NCI-H1105 (cell line): ENCODE results near the gene TLE1.
"Not testable (repeated sequence)": the region's sequence is repeated elsewhere in the genome, so short reads cannot be mapped to it uniquely, and the experiment has no call there.

Experiments
- DNase-seq: peaks from one replicate; lab custom pipeline; 2025; lab: John Stamatoyannopoulos, UW

The TLE1 gene

DNA sequence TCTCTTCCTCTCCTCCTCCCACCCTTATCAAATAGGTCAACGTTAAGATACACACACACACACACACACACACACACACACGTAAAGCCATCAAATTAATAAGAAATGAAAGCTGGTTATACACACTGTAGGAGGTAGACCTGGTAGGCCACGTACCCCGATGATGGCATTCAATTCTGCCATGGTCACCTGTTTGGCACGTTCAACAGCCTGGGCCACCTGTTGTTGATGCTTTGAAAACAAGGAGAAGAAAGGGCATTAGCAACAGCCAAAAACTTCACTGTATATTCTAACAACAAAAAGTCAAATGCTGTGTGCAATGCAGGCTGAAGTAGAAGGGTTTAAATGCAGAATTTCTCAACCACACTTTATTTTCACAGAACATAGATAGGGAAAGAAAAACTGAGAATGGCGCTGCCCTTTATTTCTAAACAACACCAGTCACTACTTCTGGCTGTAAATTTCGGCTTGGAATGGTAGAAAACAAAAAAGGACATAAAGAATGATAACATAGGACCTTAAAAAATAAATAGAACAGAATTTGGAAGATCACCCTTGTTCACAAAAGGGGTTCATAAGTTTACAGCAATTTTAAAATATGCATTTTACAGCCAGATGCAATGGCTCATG lies 37.2 kb downstream of the TLE1 start:
- DNase-seq = no peak

DNA sequence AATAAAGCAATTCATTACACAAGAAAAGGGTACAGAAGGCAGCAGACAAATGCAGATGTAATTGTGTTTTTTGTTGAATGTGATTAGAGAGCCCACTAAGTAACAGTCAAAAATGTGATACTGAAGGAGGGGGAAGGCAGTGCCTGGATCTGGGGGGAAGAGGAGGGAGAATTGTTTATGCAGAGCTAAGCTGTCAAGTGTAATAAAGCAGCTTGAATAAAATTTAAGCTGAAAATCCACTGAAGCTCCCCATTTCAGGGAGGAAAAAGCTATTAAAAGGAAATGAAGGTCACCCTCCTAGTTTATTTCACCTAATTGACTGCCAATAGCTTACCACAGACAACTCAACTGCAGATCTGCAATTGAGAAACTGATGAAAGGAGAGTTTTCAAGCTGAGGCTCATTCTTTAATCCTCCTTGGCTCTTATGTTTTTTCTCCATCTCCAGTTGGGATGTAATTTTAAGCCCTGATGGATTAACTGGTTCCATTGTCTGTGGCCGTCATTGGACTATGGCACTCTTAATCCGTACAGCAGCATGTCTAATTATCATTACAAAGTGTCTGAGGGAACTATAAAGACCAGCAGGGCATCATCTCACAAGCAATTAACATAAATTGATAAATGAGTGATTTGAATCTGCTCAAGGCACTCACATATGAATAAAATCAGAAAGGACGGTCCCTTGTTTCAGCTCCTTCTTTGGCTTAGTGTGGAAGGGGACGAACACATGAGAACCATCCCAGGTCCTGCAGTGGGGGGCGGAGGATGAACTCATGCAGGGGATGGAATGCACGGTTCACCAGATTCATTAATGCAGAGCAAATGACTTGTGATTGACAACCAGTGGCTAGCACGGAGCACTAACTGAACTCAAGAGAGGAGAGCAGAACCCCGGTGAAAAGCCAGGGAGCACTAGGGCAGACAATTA lies 38.5 kb downstream of the TLE1 start:
- DNase-seq = no peak

DNA sequence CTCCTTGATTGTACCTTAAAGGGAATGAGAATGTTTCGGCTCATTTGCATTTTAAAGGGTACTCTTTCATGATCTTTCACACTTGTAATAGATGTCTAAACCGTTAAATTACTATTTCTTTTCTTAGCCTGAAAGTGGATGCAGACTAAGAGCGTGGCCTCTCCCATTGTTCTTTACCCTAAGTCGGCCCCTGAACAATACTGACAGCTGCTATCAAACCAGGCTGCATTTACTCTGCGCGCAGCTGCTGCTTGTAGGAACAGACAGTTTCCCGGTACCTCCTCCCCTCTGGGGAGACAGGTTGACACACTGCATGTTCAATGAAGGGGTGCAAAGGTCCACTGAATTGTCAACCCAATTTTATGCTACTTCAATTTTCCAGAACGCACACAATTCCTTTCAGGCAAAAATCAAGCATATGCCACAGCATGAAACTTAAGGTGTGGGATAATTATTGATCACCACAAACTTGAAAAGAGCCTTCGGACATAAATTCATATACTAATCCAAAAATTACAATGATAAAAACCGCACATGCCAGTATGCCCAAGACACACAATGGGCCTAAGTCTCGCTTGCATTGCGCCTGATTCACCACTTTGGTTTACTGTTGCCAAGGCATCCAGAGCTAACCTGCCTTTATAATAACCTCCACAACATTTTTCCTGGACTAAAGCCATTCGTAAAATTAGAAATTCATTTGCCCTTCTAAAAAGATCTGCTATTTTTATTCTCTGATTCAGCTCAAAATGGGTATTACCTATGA lies 39.7 kb downstream of the TLE1 start:
- DNase-seq = no peak

DNA sequence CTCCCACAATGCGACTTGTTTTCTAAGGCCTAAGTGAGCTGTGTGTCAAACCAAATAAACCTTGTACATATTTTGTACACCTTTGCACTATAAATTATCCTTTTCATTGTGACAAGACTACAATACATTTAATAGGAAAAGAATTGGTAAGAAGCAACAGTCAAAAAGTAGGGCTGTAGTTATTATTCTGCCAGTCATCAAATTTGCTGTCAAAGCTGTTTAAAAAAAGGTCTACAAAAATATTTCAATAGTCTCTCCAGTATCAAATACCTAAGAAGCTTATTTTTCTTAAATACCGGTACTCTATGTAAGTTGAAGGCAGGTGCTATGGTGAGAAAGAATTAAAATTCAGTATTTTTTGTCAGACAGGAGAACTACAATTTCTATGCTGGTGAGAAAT lies 40.5 kb downstream of the TLE1 start:
- no peak for DNase-seq

DNA sequence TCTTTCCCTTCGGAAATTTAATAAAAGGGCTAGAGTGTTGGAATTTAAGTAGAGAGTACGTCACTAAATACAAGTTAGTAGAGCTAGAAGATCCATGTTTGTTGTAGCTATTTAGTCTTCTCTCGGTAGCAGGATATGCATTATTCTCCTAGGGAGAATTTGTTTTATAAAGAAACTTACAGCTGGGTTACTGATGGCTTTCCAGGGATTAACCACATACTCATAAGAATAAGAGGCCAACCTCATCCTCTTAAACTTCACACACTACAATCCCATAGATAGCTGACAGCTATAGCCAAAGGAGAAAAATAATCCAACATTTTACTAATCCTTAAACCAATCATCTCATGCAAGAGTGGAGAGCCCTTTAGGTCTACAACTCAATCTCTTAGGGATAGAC lies 43.0 kb downstream of the TLE1 start:
- no peak for DNase-seq

DNA sequence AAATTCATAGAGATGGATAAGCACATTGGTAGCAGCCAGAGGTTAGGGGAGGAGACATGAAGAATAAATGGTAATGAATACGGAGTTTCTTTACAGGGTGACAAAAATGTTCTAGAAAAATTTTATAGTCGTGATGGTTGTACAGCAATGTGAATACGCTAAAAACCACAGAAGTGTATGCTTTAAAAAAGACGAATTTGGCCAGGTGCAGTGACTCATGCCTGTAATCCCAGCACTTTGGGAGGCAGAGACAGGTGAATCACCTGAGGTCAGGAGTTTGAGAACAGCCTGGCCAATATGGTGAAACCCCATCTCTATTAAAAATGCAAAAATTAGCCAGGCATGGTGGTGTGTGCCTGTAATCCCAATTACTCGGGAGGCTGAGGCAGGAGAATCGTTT lies 44.8 kb downstream of the TLE1 start:
- not testable (repeated sequence) for DNase-seq

DNA sequence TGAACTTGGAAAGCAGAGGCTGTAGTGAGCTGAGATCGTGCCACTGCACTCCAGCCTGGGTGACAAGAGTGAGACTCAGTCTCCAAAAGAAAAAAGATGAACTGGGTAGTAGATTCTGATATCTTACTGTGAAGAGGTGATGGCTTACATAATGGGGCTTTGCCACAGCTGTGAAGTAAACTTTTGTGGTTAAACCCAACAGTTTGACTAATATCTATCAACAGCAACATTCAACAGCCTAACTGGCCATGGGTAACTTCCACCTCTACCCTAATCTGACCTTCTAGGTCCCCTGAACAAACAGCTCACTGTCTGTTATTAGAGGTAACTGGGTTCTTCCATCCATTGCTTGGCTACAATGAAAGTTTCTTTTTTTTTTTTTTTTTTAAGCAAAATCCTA lies 52.1 kb downstream of the TLE1 start:
- no peak for DNase-seq

DNA sequence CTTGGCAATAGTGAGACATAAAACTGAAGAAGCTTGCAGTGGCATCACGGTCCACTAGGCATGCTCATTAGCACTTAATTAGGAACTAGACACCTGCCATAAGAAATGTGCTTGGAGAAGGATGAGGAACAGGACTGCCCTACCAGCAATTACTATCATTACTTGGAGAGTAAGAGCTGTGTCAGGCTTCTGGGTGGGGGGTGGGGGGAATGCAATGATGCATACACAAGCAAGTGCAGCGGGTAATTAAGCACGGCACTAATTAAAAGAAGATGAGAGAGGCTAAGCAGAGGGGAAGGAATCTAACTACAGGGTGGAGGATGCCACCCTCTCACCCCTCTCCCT lies 53.1 kb downstream of the TLE1 start:
- no peak for DNase-seq

DNA sequence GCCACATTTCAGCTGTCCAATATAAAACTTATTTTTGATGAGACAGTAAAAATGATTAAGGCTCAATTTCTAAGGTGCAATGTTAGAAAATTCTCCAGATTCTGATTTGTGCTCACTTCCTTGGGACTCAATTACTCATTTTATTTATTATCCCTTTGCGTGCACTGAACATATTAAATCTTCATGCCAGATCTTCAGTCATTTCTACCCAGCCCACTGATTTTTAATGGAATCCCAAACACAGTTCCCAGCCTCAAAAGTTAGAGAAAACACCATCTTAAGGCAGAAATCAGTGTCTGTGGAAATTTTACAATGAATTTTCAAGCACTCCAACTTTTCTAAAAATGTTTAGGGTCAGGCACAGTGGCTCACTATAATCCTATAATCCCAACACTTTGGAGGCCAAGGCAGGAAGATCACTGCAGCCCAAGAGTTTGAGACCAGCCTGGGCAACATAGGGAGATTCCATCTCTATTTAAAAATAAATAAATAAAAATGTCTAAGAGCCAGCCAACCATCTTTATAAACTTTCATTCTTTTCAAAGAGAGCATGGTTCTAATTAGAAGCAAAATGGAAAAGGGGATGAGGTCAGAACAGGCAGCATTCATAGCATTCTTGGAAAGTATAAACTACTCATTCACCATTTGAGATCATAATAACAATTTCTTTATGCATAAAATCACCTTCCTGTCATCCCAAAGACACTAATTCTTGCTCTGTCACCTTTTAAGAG lies 53.7 kb downstream of the TLE1 start:
- DNase-seq = no peak

DNA sequence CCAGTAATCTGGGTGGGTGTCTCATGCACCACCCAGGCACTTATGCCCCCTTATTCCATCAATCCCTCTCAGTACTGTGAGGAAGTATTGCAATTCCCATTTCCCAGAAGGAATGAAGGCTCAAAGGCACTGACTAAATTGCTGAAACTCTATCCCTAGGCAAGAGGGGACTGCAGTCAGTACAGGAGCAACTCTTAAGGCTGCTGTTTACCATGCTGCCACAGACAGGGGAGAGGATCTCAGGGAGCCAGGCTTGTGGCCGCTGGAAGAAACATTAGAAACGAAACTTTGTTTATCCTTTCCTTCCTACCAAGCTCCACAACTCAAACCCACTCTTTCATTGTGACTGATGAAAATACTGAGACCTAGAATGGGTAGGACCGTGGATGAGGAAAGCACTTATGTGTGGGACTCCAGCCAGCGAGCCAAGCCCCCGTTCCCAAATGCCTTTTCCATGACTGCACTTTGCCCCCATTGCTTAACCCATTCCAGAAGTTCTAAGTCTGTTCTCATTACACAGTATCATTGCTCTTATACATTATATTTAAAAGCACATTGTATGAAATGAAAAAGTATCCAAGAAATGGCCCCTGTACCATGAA lies 54.3 kb downstream of the TLE1 start:
- DNase-seq = no peak

DNA sequence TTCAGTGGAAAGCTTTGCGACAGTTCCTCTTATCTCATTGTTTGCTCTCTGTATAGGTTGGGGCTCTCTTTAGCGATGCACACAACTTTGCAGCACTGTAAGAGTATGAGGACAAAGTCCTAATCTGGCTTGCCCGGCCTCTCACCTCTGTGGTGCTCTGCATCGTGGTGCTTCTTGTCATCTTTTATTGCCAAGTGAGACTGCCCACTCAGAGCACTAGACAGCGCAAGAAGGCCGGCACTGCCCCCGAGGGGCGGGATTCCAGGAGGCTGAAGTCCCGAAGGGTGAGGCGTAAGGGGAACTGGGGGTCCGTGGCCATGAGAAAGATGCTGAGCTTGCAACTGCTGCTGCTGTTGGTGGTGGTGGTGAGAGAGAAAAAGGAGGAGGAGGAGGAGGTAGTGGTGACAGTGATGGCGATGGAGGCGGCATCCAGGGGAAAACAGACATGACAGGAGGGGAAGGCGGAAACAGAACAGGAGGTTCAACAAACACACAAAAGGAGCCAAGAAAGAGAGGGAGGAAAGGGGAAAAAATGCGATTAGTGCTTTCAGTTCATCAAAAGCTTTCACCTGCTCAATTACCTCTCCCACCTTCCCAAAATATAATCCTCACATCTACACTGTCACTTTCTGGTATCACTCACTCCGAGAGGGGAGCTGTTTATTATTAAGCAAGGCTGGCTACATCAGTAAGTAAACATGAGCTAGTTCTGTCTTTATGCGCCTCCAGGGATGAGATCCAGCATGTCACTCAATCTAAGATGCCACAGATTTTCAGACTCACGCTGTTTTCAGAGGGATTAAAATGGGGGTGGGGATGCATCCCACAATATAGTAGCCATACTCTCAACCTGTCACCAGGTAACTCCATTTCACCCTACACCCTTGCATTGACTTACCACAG lies 55.1 kb downstream of the TLE1 start:
- no peak for DNase-seq

DNA sequence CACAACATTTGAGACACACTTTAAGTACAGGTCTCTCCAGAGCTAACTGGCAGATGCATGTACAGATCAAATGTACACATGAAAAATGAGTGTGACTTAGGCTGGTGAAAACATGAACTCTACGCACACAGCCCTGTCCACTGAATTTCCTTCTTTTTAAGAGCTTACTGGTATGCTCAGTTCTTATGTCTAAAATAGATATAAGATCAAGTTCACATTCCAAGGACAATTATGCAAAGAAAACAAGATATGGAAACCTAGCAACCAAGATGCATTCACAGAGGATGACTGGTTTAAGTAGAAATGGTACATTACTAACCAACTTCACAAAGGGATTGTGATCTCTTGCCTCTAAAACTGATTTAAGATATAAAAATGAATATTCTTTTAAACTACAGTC lies 56.7 kb downstream of the TLE1 start:
- no peak for DNase-seq

DNA sequence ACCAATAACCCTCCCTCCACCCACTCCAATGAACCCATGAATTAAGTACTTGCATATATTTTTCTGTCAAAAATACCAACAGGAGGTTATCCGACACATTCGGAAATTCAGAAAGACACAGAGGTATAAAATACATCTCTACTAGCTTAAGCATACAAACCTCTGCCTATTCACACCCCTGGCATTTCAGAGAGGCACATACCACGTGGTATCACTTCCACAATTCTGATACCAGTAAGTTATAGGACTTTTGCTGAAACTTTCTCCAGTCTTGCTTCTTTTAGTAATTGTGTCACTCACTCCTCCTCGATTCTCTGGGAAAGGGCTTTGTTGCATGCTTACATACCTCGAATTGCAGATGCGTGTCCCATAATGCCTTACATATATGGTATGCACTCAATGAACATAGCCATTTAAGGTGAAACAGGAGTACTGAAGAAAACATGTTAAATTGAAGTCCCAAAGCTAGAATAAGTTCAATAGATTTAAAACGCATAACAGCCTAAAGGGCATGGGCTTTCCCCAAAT lies 58.1 kb downstream of the TLE1 start:
- DNase-seq = no peak

DNA sequence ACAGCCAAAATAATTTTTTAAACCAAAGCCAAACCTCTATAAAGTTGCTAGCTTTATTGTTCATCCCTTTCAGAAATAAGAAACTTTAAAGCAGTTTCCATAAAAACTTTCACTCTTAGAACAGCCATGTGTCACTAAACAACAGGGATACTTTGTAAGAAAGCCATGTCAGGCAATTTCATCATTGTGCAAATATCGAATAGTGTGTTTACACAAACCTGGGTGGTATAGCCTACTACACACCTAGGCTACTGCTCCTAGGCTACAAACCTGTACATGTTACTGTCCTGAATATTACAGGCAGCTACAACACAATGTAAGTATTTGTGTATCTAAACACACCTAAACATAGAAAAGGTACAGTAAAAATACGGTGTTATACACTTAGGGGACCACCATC lies 59.9 kb downstream of the TLE1 start:
- no peak for DNase-seq

DNA sequence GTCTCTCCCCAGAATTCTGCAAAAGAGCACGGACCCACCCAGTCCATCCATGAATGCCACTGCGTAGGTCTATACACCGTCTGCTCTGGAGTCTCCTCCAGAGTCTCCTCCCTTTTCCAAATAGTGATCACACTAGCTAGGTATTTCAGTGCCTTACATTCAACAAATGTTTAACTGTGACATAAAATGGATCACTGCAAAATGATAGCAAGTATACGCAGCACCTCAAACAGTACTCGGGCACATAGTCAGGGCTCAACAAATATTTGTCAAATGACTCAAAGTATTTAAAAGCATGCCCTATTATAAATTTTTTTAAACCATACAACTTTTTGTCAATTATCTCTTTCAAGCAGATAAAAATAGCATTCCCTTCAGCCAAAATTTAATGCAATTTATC lies 60.5 kb downstream of the TLE1 start:
- no peak for DNase-seq

DNA sequence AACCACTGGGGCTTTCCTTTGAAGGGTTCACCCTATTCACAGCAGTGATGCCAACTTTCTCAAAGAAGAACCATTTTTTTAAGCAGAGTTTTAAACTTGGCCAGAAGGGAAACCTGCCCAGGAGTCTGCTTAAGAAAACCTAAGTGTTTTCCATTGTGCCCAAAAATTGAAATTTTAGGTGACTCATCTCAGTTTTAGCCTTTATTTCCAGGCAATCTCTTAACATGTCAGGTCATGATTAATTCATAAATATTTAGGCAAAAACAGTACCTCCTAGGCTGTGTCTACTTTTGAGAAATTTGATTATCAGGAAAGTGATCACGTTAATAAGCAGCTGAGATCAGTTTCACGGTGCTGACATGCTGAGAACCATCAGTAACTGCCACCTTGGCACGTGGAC lies 61.9 kb downstream of the TLE1 start:
- DNase-seq = no peak

DNA sequence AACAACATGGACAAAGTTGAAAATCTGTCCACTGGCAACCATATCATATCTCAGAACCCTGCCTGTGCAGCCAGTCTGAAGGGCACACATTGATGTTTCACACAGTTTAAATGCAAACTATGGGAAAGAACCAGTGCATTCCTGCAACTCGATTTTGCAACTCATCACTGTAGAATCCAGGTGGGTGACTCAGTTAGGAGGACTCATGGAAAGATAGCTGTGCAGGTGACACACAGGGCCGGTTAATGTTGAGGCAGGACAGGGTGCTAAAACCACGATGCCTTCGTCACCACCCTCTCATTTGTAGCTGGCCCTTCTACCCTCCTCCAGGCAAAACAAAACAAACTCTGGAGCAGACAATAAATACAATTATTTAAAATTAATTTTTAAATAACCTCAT lies 62.8 kb downstream of the TLE1 start:
- no peak for DNase-seq

DNA sequence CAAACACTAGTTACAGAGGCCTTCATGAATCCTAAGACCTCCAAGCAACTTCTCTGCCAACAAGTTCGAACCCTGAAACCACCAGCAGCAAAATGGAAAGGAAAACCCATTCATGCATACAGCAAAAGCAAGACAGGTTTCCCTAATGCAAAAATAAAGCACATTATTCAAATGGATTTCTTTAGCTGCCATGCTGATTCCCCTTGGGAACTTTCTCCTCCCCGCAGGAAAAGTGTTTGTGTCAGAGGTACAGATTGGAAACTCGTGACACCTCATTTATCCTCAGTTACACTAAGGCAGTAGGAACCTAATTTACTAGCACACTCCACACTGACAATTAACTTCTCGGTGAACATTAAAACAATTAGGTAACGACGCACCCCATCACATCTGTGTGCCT lies 63.4 kb downstream of the TLE1 start:
- DNase-seq = no peak

DNA sequence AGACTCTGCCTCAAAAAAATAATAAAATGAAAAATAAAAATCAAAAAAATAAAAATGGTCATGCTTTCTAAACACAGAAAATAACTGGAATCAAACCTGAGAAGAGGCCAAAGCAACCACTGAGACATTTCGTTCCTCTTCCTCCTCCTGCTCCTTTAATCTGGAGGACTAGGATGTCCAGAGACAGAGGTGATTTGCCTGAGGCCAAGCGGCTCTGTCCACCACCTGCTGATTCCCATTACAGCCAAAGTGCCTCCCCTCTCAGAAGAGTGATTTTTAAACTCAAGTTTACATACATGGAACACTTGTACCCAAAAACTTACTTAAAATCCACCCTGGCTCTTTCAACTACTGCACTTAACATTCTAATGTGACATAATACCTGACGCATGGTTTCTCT lies 65.6 kb downstream of the TLE1 start:
- DNase-seq = no peak

DNA sequence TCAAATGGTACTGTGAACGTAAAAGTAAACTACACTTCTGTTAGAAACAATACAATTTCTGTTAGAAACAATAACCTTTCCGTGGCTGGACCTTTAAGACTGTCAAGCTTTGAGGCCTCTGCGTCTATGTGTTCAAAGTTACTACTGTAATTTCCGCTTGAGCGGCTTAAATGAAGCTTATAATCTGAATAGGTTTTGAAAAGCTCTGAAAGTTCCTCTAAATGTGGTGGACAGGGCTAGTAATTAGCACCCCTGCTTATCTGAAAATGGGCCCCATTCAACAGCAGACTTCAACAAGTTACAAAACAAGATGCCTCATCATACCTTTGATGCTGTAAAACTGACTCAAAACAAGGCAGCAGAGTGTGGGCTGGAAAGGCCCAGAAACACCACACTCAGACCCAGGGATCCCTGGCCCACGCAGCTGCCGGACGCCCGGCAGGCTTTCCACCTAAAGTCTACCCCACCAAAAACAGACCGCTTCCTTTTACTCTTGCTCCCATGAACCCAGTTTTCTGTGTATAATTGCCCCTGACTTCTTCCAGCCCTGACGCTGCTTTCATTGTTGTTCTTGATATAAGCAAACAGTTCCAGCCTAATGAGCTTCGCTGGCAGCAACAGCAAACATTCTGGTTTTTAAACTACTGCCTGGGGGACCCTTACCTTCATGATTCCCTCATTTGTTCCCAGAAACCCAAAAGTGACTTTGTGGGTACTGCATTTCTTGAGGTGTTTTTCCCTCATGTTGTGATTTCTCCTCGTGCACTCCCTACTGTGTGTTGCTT lies 66.7 kb downstream of the TLE1 start:
- DNase-seq = no peak
